GM18508 (cell line): ENCODE data around the gene CDH4.
"Not testable (repeated sequence)": the region's sequence is repeated elsewhere in the genome, so short reads cannot be mapped to it uniquely, and the experiment has no call there.

Experiments used
- ATAC-seq: cut with Tn5 transposase; IDR thresholded peaks from one replicate; pipeline ENCODE4 v1.9.1; 2021; ENCODE audit warnings: moderate number of reproducible peaks; ENCODE audit not compliant: insufficient read depth, unreplicated experiment

CDH4 gene

DNA sequence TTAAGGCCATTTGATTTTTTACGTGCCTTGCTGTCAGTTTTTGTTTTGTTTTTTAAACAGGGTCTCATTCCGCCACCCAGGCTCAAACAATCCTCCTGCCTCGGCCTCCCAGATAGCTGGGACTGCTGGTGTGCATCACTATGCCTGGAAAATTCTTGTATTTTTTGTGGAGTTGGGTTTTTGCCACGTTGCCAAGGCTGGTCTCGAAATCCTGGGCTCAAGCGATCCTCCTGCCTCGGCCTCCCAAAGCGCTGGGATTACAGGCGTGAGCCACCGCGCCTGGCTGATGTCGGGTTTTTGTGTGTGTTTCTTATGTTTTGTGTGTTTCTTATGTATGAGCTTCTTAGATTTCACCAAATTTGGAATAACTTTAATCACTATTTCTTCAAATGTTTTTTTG, 708.8 kb downstream of the CDH4 start:
- ATAC-seq: no peak

DNA sequence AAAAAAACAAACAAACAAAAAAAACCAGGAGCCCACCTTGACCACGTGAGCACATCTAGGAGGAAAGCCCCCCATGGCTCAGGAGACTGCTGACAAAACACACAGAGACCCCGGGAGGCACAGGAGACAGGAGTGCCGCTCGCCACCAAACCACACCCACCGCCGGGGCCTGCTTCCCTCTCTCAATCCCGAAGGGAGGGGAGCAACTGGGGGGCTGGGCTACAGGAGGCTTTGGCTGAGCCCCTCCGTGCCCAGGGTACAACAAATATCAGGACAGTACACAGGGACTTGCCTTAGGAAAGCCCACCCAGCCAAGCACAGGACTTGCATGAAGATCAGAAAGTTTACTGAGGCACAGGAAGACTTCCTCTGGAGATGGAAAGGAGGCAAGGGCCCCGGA, 711.1 kb downstream of the CDH4 start:
- ATAC-seq: no peak

DNA sequence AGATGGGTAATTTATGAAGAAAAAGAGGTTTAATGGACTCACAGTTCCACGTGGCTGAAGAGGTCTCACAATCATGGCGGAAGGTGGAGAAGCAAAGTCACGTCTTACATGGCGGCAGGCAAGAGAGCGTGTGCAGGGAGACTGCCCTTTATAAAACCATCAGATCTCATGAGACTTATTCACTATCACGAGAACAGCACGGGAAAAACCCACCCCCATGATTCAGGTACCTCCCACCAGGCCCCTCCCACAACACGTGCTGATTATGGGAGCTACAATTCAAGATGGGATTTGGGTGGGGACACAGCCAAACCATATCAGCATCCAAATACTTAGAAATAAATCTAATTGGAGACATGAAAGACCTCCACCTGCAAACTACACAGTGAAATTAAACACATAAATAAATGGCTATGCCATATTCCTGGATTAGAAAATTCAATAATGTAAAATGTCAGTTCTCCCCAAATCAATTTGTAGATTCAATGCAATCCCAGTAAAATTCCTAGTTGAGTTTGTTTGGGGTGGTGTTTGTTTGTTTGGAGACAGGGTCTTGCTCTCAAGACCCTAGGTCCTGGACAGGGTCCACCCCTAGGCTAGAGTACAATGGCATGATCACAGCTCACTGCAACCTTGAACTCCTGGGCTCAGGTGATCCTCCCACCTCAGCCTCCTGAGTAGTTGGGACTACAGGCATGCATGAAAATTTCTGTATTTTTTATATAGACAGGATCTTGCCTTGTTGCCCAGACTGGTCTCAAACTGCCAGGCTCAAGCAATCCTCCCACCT, 712.0 kb downstream of the CDH4 start:
- ATAC-seq: no peak

DNA sequence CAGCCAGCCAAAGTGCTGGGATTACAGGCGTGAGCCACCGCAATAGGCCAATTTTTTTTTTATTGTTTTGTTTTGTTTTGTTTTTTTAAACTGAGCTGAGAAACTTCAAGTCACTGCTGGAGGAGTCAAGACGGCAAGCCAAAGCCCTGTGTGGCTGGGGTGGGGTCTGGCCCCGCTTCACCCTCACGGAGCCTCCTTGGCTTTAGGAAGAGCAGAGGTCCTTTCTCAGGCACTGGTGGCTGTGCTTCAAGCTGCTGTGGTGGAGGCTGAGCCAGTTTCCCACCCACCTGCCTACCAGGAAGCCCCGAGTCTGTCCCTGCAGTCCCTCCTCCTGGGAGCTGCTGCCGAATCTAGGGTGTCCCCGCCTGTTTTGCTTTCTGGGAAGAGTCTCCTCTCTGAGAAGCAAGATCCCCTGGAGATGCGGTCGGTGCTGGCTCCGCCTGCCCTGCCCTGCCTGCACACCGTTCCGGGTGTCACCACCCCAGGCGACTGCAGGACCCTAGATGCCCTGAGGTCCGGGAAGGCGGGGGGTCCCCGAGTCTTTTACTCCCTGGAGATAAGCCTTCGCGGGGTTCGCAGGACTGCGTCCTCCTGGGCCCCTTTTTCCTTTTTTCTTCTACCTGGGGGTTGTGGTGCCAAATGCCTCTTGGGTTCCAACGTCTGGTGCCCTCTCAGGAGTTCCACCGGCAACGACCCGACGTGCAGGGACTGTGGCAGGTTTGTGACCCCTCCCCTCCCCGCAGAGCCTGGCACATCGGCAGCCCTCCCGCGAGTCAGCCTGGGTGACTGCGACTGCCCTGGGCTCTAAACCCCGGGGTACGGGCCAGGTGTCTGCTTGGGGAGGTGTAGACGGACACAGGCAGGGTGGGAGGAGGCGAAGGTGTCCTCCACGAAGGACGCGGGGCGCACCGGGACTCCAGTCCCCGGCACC, 712.9 kb downstream of the CDH4 start:
- ATAC-seq: no peak

DNA sequence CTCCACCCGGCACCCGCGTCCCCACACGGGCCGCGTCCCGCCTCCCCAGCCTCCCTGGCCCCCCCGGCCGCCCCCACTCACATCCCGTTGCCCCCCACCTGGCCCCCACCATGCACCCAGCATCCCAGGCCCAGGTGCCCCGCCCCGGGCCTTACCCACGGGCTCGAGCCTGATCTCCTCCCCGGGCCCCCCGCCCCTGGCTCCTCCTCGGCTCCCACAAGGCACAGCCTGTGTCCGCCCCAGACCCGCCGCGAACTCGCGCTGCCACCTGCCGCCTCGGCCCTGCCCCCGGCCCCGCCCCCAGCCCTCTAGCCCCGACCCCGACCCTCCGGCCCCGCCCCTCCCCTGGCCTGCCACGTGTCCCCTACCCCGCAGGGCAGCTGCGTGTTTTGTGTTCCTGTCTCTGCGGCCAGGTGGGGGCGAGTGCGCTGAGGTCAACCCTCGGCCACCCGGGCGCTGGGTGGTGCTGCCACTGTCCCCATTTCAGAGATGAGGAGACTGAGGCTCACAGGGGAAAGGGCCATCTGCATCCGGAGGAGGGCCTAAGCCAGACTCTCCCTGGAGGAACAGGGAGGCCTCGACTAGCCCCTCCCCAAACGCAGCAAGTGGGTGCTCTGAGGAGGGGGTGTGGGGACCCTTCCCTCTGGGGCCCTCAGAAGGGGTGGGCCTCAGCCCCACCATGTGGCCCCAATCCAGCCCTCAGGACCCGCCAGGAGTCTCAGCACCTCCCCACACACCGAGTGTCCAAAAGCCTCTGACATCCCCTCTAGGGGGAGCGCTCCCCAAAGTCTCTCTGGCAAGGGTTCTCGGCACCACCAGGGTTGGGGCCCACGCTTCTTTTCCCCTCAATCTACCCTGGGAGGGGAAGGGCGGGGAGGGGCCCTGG, 713.8 kb downstream of the CDH4 start:
- ATAC-seq: no peak

DNA sequence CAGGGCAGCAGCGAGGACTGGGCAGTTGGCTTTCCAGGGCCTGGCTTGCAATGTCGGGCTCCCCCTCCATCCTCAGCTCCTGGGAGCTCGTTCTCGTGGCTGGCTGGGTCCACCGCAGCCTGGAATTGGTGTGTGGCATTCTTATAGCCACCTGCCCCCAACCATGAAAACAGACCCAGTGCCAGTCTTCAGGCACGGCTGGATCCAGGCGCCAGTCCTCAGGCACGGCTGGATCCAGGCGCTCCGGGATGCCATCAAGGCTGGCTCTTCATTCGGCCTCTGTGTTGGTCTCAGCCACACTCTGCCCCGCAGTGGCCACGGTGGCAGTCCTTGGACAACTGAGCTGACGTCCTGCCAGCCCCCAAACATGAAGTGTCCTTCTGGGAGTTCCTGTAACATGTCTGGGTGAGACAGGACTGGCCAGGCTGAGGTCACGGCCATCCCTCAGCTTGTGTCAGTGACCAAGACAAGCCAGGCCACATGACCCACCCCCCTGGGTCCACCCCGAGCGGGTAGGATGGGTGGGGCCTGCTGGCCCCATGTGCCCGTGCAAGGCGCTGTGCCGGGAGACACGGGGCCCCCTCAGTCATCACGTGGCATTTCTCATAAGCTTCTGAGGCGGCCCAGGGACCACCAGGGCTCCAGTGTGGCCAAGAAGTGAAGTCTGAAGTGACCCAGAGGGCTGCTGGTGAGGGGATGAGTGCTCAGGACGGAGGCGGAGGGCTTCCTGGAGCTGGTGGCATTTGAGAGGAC, 714.6 kb downstream of the CDH4 start:
- ATAC-seq: no peak

DNA sequence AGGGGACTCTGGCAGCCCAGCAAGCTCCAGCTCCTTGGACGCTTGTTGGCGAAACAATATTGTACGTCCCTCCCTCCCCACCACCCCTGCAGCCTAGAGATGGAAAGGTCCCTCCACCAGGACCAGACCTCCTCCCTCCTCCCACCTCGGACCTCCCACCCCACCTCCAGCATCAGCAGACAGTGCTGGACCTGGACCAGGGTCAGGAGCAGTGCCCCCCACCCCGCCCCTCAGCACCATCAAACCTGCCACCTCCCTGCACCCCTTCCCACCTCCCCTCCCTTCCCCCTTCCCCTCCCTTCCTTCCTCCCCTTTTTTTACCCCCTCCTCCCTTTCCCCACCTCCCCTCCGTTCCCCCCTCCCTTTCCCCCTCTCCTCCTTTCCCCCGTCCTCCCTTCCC, 715.2 kb downstream of the CDH4 start:
- ATAC-seq: no peak

DNA sequence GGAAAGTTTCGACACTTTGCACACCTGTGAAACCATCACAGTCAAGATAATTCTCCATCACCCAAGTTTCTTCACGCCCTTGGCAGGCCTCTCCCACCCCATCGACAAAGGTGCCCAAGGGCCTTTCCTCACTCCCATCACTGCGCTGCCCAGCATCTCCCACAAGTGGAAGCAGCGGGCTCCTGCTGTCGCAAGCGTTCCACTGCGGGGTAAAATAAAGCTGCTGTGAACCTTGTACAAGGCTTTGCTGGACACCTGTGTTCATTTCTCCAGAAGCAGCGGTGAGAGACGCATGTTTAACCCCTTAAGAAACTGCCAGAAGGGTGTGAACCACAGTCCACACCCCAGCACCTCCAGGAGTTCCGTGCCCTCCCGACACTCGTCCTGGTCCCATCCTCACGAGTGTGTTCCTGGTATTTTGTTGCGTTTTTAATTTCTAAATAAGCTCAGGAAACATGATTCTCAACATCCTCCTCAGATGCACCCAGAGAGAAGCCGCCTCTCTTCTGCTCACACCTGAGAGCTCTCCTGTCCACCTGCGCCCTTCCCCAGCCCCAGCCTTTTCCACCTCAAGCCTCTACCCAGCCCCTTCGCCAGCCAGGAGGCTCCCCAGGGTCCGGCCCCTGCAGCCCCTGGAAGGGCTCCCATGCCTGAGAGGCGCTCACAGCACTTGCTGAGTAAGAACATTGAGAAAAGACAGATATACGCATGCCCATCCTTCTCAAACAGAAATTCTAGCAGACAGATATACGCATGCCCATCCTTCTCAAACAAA, 716.2 kb downstream of the CDH4 start:
- no peak for ATAC-seq

DNA sequence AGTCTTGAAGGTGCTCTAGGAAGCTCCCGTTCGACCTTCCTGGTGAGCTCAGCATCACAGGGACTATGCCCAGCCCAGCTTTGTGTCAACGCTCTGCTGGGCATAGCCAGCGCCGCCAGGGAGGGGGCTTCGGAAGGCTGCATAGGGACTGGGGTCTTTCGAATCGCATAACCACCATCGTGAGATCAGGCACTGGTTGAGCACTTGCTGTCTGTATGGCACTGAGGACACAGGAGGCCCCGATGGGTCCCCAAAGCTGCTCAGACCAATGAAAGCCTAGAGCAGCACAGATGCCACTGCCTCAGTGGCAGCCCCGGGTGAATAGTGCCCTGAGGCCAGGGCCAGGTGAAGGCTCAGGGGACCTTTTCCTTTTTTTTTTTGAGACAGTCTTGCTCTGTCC, 716.9 kb downstream of the CDH4 start:
- ATAC-seq: no peak

DNA sequence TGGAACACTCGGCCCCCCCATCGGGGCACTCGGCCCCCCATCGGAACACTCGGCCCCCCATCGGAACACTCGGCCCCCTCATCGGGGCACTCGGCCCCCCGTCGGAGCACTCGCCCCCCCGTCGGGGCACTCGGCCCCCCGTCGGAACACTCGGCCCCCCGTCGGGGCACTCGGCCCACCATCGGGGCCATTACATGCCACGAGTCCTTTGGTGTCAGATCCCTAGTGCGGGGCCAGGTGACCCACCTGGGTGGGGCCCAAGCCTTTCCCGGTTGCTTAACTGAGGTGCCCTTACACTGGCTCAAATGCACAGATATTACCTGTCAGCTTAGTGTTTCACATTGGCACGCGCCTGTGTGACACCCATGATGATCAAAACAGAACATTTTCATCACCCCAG, 717.7 kb downstream of the CDH4 start:
- ATAC-seq: no peak

DNA sequence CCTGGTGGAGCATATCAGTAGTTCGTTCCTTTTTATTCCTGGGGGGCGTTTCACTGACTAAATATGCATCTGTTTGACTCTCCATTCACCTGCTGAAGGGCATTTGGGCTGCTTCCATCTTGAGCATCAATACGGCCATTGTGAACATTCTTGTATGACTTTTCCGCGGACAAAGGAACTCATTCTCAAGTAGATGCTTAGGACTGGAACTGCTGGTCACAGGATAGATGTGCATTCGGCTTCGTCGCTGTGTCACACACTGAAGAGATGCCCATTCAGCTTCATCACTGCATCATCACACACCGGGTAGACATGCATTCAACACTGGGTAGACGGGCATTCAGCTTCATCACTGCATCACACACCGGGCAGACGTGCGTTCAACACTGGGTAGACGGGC, 718.3 kb downstream of the CDH4 start:
- ATAC-seq: no peak

DNA sequence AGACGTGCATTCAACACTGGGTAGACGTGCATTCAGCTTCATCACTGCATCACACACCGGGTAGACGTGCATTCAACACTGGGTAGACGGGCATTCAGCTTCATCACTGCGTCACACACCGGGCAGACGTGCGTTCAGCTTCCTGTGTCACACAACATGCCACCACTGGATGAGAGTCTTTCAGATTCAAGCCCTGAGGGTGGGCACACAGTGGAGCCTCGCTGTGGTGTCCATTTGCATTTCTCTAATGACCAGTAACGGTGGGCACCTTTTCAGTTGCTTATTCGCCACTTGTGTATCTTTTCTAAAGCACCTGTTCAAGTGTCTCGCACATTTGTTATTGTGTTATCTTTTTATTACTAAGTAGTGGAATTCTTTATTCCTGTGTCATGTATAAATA, 719.5 kb downstream of the CDH4 start:
- ATAC-seq: not testable (repeated sequence)

DNA sequence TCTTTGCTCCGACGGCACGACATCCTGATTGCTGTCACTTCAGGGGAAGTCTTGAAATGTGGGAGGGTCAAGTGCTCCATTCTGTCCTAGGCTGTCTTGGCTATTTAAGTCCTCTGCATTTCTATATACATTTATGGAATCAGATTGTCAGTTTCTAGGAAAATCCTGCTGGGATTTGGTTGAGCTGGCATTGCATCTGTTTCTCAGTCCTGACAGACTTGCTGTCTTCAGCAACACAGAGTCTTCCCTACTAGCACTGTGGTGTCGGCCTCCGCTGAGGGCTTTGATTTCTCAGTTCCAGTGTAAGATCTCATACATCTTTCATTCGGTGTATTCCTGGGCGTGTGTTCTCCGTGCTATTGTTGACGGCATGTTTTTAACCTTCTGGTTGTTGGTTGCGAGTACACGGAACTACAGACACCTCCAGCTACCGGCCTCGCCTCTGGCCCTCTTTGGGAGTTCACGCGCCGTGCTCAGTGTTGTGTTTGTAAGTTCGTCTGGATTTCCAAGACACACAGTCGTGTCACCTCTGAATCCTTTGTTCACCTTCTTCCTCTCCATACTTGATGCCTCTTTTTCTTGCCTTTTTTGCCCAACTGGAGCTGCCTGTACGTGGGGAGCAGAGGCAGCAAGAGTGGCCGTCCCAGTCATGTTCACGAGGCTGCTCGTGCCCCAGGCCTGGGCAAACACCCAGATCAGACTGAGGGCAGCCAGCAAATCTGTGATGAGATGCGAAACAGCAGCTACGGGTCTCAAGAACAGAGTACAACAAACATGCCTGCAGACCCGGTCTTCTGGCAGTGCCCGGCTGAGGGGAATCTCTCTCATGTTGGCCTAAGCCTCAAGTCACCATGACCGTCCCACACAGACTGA, 720.8 kb downstream of the CDH4 start:
- no peak for ATAC-seq

DNA sequence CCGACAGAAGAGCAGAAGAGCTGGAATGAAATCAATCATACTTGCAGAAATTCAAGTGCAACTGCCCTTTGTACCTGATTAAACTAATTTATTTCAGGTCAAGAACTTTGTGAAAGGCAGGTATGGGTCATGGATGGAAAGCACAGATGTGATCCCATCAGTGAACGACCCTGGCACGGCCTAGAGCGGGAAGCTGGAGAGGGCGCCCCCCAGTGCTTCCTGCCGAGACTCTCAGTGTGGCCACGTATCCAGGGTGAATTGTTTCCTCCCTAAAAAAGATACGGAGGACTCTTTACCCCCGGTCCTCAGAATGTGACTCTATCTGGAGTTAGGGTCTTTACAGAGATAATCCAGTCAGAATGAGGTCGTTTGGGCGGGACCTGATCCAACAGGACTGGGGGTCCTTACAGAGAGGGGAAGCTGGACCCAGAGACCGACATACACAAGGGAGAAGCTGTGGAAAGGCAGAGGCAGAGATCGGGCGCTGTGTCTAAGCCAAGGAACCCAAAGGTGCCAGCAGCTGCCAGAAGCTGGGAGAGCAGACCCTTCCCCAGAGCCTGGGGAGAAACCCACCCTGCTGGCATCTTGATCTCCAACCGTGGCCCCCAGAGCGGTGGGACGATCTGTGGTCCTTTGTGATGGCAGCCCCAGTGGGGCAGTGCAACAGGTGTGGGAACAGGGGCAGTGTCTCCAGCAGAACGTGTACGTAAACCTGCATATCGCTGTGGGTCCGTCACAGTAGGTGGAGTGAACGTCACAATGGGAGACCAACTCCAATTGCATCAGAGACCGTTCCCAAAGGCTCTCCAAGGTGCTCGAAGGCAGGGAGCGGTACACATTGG, 721.7 kb downstream of the CDH4 start:
- ATAC-seq: no peak

DNA sequence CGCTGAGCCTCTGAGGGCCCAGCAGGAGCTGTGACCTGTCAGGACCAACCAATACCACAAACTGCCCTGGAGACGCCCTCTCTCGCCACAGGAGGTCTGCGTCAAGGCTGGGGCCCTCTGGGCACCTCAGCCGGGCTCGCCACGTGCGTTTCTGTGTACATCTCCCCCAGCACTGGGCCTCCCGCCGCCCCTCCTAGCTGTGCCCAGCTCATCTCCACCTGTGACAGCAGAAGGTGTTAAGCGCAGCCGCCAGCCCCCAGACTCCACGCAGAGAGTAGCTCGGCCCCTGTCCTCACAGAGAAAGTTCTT, 722.2 kb downstream of the CDH4 start:
- ATAC-seq: no peak

DNA sequence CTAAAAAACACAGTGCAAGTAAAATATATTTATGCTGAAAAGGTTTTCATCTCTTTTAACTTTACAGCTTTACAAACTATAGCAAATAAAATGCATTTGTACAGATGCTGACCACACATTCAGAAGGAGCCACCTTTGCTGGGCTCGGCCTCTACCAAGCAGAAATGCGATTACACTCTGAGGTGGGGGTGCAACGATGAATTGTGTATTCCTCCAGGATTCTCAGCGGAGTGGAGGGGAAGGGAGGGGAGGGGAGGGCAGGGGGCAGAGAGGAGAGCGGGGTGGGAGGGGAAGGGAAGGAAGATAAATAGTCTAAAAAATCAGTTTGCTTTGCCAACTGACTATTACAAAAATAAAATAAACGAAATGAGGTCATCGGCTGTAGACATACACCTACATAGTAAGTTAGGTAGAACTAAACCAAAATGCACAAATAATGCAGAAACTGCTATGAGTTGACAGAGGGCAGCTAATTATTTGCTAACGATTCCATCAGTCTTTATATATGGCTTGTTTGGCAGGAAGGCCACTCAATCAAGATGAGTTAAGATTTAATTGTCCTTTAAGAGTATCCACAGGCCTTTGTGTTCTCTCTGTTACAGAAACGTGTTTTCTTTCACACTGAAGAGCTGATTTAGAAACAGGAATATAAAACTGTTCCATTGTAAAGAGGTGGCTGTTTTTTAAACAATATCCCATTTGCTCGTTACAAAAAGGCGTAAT, 723.5 kb downstream of the CDH4 start:
- no peak for ATAC-seq

DNA sequence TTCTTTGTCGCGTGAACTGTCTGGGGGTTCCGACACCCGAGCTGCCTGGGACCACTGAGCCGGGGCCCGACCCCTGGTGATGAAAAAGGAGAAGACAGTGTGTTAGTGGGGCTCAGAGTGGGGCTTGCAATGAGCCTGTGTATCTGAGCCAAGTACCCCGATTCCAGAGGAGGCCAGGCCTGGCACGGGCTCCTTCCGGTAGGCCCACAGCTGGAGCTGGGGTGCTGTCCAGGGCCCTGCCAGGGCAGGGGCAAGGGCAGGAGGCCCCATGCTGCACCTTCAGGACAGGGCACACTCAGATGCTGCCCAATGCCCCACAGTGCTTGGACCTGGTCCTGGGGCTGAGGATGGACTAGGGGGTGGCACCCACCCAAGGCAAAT, 724.2 kb downstream of the CDH4 start:
- no peak for ATAC-seq
